ENCODE measurements around the gene OBSL1. TPM values are rescaled to one million over a fixed set of nuclear protein-coding genes. Genes with fewer than 3 reads are reported as not detected.

Gene OBSL1
- total RNA-seq, 6 experiments from 2014 or later, result 60.0 to 85.2 (median 65.8) TPM

DNA sequence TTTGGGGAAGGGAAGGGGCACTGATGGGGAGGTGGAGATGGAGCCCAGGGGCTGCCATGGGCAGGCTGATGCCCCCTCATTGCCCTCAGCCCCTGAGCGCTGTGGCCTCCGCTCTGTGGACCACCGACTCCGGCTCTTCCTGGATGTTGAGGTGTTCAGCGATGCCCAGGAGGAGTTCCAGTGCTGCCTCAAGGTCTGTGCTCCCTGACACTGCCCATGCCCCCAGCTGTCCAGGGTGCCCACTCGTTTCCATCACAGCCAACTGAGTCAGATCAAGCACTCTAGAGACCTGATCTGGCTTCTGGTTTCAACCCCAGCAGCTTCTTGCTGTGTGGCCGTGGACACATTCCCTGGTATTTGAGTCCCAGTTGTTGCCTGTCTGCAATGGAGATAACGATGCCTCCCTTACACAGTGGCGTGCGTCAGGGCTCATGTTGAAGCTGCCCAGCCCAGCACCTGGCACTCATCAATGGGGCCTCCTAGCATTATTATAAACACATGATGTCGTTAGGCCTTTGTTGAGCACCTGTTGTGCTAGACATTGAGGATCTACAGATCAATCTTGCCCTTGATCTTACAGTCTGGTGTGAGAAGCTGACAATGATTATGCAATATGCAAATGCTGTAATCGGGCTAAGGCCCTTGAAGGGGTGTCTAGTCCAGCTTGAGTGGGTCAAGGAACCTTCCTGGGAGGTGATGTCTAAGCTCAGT is 40.7 kb upstream of the OBSL1 start:
- Mint-ChIP-seq H3K36me3 (ENCODE audit: low read depth) (peaks cover 27% of the 10 kb centered on the region), H3K27me3 (ENCODE audit: insufficient read depth) (no peaks in the 10 kb centered on the region), H3K4me1 (ENCODE audit: low read depth) (no peaks in the 10 kb centered on the region), H3K9me3 (no peaks in the 10 kb centered on the region), H3K4me3 (no peak overlapping the region), H3K27ac (no peak overlapping the region)
- no peak for DNase-seq
- no peak for TF ChIP-seq CTCF (IDR thresholded peaks at IDR 0.05)

DNA sequence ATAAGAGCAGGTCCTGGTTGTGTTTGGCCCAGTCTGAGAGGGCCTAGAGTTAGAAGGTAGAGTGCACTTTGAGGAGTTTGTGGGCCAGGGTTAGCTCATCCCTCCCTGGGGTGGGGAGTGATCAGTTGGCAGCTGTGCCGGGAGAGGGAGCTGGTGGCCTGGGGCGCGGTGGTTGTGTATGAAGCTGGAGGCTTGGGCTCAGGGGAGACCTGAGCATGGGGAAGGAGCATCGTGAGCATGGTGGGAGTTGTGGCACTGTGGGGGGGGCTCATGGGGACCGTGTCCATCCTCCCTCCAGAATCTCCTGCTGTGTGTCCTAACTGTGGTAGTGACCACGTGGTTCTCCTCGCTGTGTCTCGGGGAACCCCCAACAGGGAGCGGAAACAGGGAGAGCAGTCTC is 40.0 kb upstream of the OBSL1 start:
- no peak for DNase-seq
- Mint-ChIP-seq H3K27me3 (ENCODE audit: insufficient read depth) (no peaks in the 10 kb centered on the region), H3K36me3 (ENCODE audit: low read depth) (peaks cover 21% of the 10 kb centered on the region), H3K4me1 (ENCODE audit: low read depth) (no peaks in the 10 kb centered on the region), H3K27ac (no peak overlapping the region), H3K4me3 (no peak overlapping the region), H3K9me3 (no peaks in the 10 kb centered on the region)
- TF ChIP-seq CTCF (IDR thresholded peaks at IDR 0.05), result no peak

DNA sequence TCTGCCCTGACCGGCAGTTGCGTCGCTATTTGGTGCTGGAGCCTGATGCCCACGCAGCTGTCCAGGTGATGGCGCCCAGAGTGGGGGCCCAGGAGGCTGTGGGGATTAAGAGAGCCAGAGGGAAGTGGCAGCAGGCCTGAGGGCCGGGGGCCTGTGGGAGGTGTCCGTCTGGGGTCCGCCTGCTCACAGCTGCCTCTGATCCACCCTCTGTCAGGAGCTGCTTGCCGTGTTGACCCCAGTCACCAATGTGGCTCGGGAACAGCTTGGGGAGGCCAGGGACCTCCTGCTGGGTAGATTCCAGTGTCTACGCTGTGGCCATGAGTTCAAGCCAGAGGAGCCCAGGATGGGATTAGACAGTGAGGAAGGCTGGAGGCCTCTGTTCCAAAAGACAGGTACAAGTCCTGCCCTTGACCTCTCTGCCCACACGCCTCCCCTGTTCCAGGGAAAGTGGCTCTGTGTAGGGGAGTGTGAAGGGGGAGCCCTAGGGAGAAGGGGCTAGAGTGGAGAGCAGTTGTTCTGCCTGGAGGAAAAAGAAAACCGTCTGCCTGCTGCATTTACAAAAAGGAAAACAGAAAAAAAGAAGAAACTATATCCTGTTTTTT is 37.9 kb upstream of the OBSL1 start:
- DNase-seq, result no peak
- Mint-ChIP-seq H3K27ac (no peak overlapping the region), H3K36me3 (ENCODE audit: low read depth) (peaks cover 10% of the 10 kb centered on the region), H3K27me3 (ENCODE audit: insufficient read depth) (no peaks in the 10 kb centered on the region), H3K4me3 (no peak overlapping the region), H3K9me3 (no peaks in the 10 kb centered on the region), H3K4me1 (ENCODE audit: low read depth) (no peaks in the 10 kb centered on the region)
- no peak for TF ChIP-seq CTCF (IDR thresholded peaks at IDR 0.05)

- Mint-ChIP-seq H3K4me3 (no peak overlapping the region), H3K9me3 (no peaks in the 10 kb centered on the region), H3K36me3 (ENCODE audit: low read depth) (peaks cover 14% of the 10 kb centered on the region; the same call in 1 of the 2 replicates), H3K27me3 (ENCODE audit: insufficient read depth) (no peaks in the 10 kb centered on the region), H3K27ac (no peak overlapping the region), H3K4me1 (ENCODE audit: low read depth) (no peaks in the 10 kb centered on the region)
- no peak for DNase-seq
- TF ChIP-seq CTCF (IDR thresholded peaks at IDR 0.05), result no peak
Measured at GRCh38 chr2:219608399-219608964, 37.1 kb upstream of the OBSL1 start.

DNA sequence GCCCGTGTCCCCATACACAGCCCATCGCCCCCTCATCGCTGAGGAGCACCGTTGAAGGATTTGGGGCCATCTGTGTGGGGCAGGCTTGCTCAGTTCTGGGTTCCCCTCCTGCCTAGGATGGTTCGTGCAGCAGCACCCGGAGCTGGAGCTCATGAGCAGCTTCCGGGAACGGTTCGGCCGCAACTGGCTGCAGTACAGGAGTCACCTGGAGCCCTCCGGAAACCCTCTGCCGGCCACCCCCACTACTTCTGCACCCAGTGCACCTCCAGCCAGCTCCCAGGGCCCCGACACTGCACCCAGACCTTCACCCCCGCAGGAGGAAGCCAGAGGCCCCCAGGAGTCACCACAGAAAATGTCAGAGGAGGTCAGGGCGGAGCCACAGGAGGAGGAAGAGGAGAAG is 36.6 kb upstream of the OBSL1 start:
- no peaks in the 10 kb centered on the region for H3K27me3 Mint-ChIP-seq (ENCODE audit: insufficient read depth)
- H3K4me1 Mint-ChIP-seq (ENCODE audit: low read depth), result no peaks in the 10 kb centered on the region
- peaks cover 14% of the 10 kb centered on the region; the same call in 1 of the 2 replicates for H3K36me3 Mint-ChIP-seq (ENCODE audit: low read depth)
- H3K9me3 Mint-ChIP-seq, result no peaks in the 10 kb centered on the region
- DNase-seq, result no peak
- no peak overlapping the region for H3K27ac Mint-ChIP-seq
- H3K4me3 Mint-ChIP-seq, result no peak overlapping the region
- no peak for TF ChIP-seq CTCF (IDR thresholded peaks at IDR 0.05)
